ENCODE data around the gene DDX43. TPM values are rescaled to one million over a fixed set of nuclear protein-coding genes. Genes with fewer than 3 reads are reported as not detected.

The DDX43 gene
- 1 to 10 TPM; 1.1 to 3.0 (median 2.9) TPM for polyA plus RNA-seq

- peak; percentile 43 to 61 (median 47) for DNase-seq
- H3K4me3 Mint-ChIP-seq, result peak within 1 kb of the TSS; percentile 60 to 89 (median 77)
- no peaks in the 10 kb centered on the region for H3K9me3 Mint-ChIP-seq
- H3K36me3 Mint-ChIP-seq, result no peaks in the 10 kb centered on the region
- peak within 1 kb of the TSS; percentile 48 to 94 (median 82) for H3K27ac Mint-ChIP-seq
- H3K27me3 Mint-ChIP-seq (ENCODE audit: low read depth in 3 of 3), result peaks cover 0 to 6% (median 3%) of the 10 kb centered on the region in 3 donors
- peaks cover 9 to 11% of the 10 kb centered on the region in 2 donors for H3K4me1 Mint-ChIP-seq
Observed at GRCh38 chr6:73394577-73395354, at the start of gene DDX43. TSS of gene DDX43 (plus strand) at chr6:73394828. CDS start at chr6:73394906, 78 bp downstream.

- no peaks in the 10 kb centered on the region for H3K9me3 Mint-ChIP-seq
- peaks cover 2 to 7% of the 10 kb centered on the region in 2 donors for H3K4me1 Mint-ChIP-seq
- H3K4me3 Mint-ChIP-seq, result no peak overlapping the region
- H3K27me3 Mint-ChIP-seq (ENCODE audit: low read depth in 3 of 3), result peaks cover 6 to 18% (median 6%) of the 10 kb centered on the region in 3 donors
- no peak for DNase-seq
- H3K36me3 Mint-ChIP-seq, result no peaks in the 10 kb centered on the region
- no peak overlapping the region for H3K27ac Mint-ChIP-seq
Observed at GRCh38 chr6:73348550-73349204, 46.0 kb upstream of the DDX43 start.

GRCh38 chr6:73349311-73349710 is 45.3 kb upstream of the DDX43 start:
- DNase-seq, result no peak
- Mint-ChIP-seq H3K4me1 (peaks cover 2 to 7% of the 10 kb centered on the region in 2 donors), H3K9me3 (no peaks in the 10 kb centered on the region), H3K27me3 (ENCODE audit: low read depth in 3 of 3) (peaks cover 6 to 18% (median 6%) of the 10 kb centered on the region in 3 donors), H3K36me3 (no peaks in the 10 kb centered on the region), H3K4me3 (peak overlapping the region in 1 of 5 donors; percentile 59), H3K27ac (no peak overlapping the region)

GRCh38 chr6:73353636-73354593 is 40.7 kb upstream of the DDX43 start, which contains the start of gene DPPA5:
TSS of gene DPPA5 (minus strand) at chr6:73354276. CDS start at chr6:73354225, 51 bp downstream.
- Mint-ChIP-seq H3K27ac (peak within 1 kb of the TSS in 1 of 6 donors; percentile 40), H3K27me3 (ENCODE audit: low read depth in 3 of 3) (peaks cover 8 to 10% (median 9%) of the 10 kb centered on the region in 3 donors), H3K4me1 (peaks cover 2 to 7% of the 10 kb centered on the region in 2 donors), H3K4me3 (no peak within 1 kb of the TSS), H3K9me3 (no peaks in the 10 kb centered on the region), H3K36me3 (no peaks in the 10 kb centered on the region)
- no peak for DNase-seq

- Mint-ChIP-seq H3K4me1 (no peaks in the 10 kb centered on the region), H3K27ac (no peak within 1 kb of the TSS), H3K4me3 (no peak within 1 kb of the TSS), H3K9me3 (no peaks in the 10 kb centered on the region), H3K27me3 (ENCODE audit: low read depth in 3 of 3) (peaks cover 0 to 5% (median 0%) of the 10 kb centered on the region in 3 donors), H3K36me3 (peaks cover 0 to 3% (median 0%) of the 10 kb centered on the region in 3 donors)
- DNase-seq, result no peak
Observed at GRCh38 chr6:73362358-73362757, 32.3 kb upstream of the DDX43 start, which contains the start of gene KHDC3L. TSS of gene KHDC3L (plus strand) at chr6:73362658. CDS start at chr6:73362730, 72 bp downstream.

GRCh38 chr6:73362869-73363536 is 31.6 kb upstream of the DDX43 start:
- Mint-ChIP-seq H3K27ac (no peak overlapping the region), H3K4me1 (no peaks in the 10 kb centered on the region), H3K36me3 (peaks cover 0 to 3% (median 0%) of the 10 kb centered on the region in 3 donors), H3K9me3 (no peaks in the 10 kb centered on the region), H3K4me3 (no peak overlapping the region), H3K27me3 (ENCODE audit: low read depth in 3 of 3) (peaks cover 0 to 3% (median 0%) of the 10 kb centered on the region in 3 donors)
- DNase-seq, result no peak

- Mint-ChIP-seq H3K4me3 (no peak overlapping the region), H3K27me3 (ENCODE audit: low read depth in 3 of 3) (peaks cover 0 to 3% (median 0%) of the 10 kb centered on the region in 3 donors), H3K9me3 (no peaks in the 10 kb centered on the region), H3K27ac (no peak overlapping the region), H3K4me1 (no peaks in the 10 kb centered on the region), H3K36me3 (peaks cover 0 to 3% (median 0%) of the 10 kb centered on the region in 3 donors)
- DNase-seq, result no peak
Observed at GRCh38 chr6:73363537-73363875, 31.1 kb upstream of the DDX43 start.

GRCh38 chr6:73364121-73364520 is 30.5 kb upstream of the DDX43 start:
- Mint-ChIP-seq H3K4me3 (no peak overlapping the region), H3K27ac (no peak overlapping the region), H3K27me3 (ENCODE audit: low read depth in 3 of 3) (peaks cover 0 to 3% (median 0%) of the 10 kb centered on the region in 3 donors), H3K36me3 (peaks cover 0 to 3% (median 0%) of the 10 kb centered on the region in 3 donors), H3K4me1 (no peaks in the 10 kb centered on the region), H3K9me3 (no peaks in the 10 kb centered on the region)
- DNase-seq, result no peak

- no peak overlapping the region for H3K27ac Mint-ChIP-seq
- no peak overlapping the region for H3K4me3 Mint-ChIP-seq
- no peak for DNase-seq
- H3K9me3 Mint-ChIP-seq, result no peaks in the 10 kb centered on the region
- peaks cover 0 to 3% (median 2%) of the 10 kb centered on the region in 3 donors for H3K27me3 Mint-ChIP-seq (ENCODE audit: low read depth in 3 of 3)
- no peaks in the 10 kb centered on the region for H3K4me1 Mint-ChIP-seq
- H3K36me3 Mint-ChIP-seq, result no peaks in the 10 kb centered on the region
Observed at GRCh38 chr6:73364549-73364948, 30.1 kb upstream of the DDX43 start.

GRCh38 chr6:73367761-73368355 is 26.8 kb upstream of the DDX43 start:
- H3K36me3 Mint-ChIP-seq, result no peaks in the 10 kb centered on the region
- H3K4me1 Mint-ChIP-seq, result no peaks in the 10 kb centered on the region
- no peak overlapping the region for H3K27ac Mint-ChIP-seq
- peaks cover 0 to 3% (median 2%) of the 10 kb centered on the region in 3 donors for H3K27me3 Mint-ChIP-seq (ENCODE audit: low read depth in 3 of 3)
- no peak for DNase-seq
- peaks cover 0 to 4% (median 0%) of the 10 kb centered on the region in 6 donors for H3K9me3 Mint-ChIP-seq
- H3K4me3 Mint-ChIP-seq, result no peak overlapping the region

- no peak overlapping the region for H3K27ac Mint-ChIP-seq
- H3K4me1 Mint-ChIP-seq, result no peaks in the 10 kb centered on the region
- no peak overlapping the region for H3K4me3 Mint-ChIP-seq
- H3K36me3 Mint-ChIP-seq, result no peaks in the 10 kb centered on the region
- H3K9me3 Mint-ChIP-seq, result peaks cover 0 to 4% (median 0%) of the 10 kb centered on the region in 6 donors
- peaks cover 0 to 3% (median 2%) of the 10 kb centered on the region in 3 donors for H3K27me3 Mint-ChIP-seq (ENCODE audit: low read depth in 3 of 3)
- no peak for DNase-seq
Observed at GRCh38 chr6:73368675-73369074, 26.0 kb upstream of the DDX43 start.

- Mint-ChIP-seq H3K27ac (no peak overlapping the region), H3K36me3 (no peaks in the 10 kb centered on the region), H3K4me1 (no peaks in the 10 kb centered on the region), H3K9me3 (peaks cover 0 to 4% (median 0%) of the 10 kb centered on the region in 6 donors), H3K4me3 (no peak overlapping the region), H3K27me3 (ENCODE audit: low read depth in 3 of 3) (peaks cover 0 to 4% (median 2%) of the 10 kb centered on the region in 3 donors)
- no peak for DNase-seq
Observed at GRCh38 chr6:73369157-73369556, 25.5 kb upstream of the DDX43 start.
